Measurements from ENCODE around the gene BTC. TPM values are rescaled to one million over a fixed set of nuclear protein-coding genes. Genes with fewer than 3 reads are reported as not detected.

The BTC gene
- total RNA-seq, 1 donor from 2014 or later: 0.46 TPM

DNA sequence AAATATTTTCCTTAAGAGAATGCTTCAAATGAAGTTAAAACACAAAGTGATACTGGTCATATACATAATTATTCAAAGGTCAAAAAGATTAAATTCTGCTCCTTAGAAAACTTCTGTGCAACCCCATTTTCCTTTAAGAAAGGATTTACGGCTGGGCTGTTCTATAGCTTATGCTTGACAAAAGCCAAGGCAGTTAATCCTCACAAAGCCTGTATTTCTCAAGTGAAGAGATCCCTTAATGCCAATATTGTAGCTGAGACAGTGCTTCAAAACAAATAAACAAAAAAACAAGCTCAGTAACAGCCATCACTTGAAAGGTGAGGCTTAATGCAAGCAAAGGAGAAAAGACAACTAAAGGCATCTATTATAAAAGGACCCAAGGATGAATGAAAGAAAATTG lies 42.5 kb downstream of the BTC start:
- DNase-seq (ENCODE audit: low spot score, unreplicated experiment): no peak
- no peak for TF ChIP-seq CTCF (IDR thresholded peaks at IDR 0.05; ENCODE audit: unreplicated experiment)
- H3K36me3 Mint-ChIP-seq (ENCODE audit: insufficient read depth): no peaks in the 10 kb centered on the region
- no peaks in the 10 kb centered on the region for H3K9me3 Mint-ChIP-seq (ENCODE audit: low read depth)
- no peak overlapping the region for H3K27ac Mint-ChIP-seq
- H3K4me3 Mint-ChIP-seq (ENCODE audit: low read depth): no peak overlapping the region
- peaks cover 6% of the 10 kb centered on the region for H3K27me3 Mint-ChIP-seq
- no peaks in the 10 kb centered on the region for H3K4me1 Mint-ChIP-seq (ENCODE audit: low read depth)

DNA sequence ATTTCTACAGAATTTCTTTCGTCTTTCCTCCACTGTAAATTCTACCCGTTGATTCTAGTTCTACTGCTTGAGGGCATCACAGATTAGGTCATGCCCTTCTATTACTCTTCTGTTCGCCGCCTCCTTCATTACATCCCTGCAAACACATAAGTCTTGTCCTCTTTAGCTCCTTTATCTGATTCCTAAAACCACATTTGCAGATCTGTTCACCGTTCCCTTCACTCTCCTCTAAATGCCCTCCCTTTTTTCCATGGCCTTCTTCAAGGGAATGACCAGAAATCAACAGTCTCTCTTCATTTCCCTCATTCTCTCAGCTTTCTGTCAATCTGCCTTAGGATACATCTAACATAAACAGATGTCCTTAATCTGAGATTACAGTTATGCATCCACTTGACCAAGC lies 43.1 kb downstream of the BTC start:
- no peak for TF ChIP-seq CTCF (IDR thresholded peaks at IDR 0.05; ENCODE audit: unreplicated experiment)
- H3K9me3 Mint-ChIP-seq (ENCODE audit: low read depth): no peaks in the 10 kb centered on the region
- H3K4me3 Mint-ChIP-seq (ENCODE audit: low read depth): no peak overlapping the region
- H3K36me3 Mint-ChIP-seq (ENCODE audit: insufficient read depth): no peaks in the 10 kb centered on the region
- no peaks in the 10 kb centered on the region for H3K4me1 Mint-ChIP-seq (ENCODE audit: low read depth)
- H3K27me3 Mint-ChIP-seq: peaks cover 6% of the 10 kb centered on the region
- no peak for DNase-seq (ENCODE audit: low spot score, unreplicated experiment)
- H3K27ac Mint-ChIP-seq: no peak overlapping the region

DNA sequence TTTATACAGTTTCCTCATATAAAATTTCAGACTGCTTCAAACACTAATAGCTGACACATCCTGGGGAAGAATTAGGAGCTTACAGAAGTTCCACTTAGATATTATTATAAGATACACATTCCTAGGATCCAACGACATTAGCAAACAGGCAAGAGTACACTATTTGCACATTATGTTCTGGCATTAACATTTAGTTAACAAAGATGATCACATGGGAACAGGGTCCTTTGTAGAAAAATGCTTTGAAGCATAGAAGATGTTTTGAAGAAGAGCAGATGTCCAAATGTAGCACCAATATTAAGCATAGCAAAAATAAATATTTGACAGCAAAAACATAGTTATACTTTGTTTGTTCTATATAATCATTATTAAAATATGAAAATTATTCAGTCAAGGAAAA lies 52.1 kb downstream of the BTC start:
- H3K27me3 Mint-ChIP-seq: no peaks in the 10 kb centered on the region
- no peak for DNase-seq (ENCODE audit: low spot score, unreplicated experiment)
- no peak for TF ChIP-seq CTCF (IDR thresholded peaks at IDR 0.05; ENCODE audit: unreplicated experiment)
- no peaks in the 10 kb centered on the region for H3K9me3 Mint-ChIP-seq (ENCODE audit: low read depth)
- no peaks in the 10 kb centered on the region for H3K4me1 Mint-ChIP-seq (ENCODE audit: low read depth)
- no peak overlapping the region for H3K4me3 Mint-ChIP-seq (ENCODE audit: low read depth)
- no peaks in the 10 kb centered on the region for H3K36me3 Mint-ChIP-seq (ENCODE audit: insufficient read depth)
- H3K27ac Mint-ChIP-seq: no peak overlapping the region

- H3K4me1 Mint-ChIP-seq (ENCODE audit: low read depth): no peaks in the 10 kb centered on the region
- no peak overlapping the region for H3K4me3 Mint-ChIP-seq (ENCODE audit: low read depth)
- no peaks in the 10 kb centered on the region for H3K9me3 Mint-ChIP-seq (ENCODE audit: low read depth)
- DNase-seq (ENCODE audit: low spot score, unreplicated experiment): no peak
- no peak overlapping the region for H3K27ac Mint-ChIP-seq
- no peaks in the 10 kb centered on the region for H3K36me3 Mint-ChIP-seq (ENCODE audit: insufficient read depth)
- no peaks in the 10 kb centered on the region for H3K27me3 Mint-ChIP-seq
- TF ChIP-seq CTCF (IDR thresholded peaks at IDR 0.05; ENCODE audit: unreplicated experiment): no peak
These were observed 55.7 kb downstream of the BTC start for GRCh38 chr4:74738464-74739143.

DNA sequence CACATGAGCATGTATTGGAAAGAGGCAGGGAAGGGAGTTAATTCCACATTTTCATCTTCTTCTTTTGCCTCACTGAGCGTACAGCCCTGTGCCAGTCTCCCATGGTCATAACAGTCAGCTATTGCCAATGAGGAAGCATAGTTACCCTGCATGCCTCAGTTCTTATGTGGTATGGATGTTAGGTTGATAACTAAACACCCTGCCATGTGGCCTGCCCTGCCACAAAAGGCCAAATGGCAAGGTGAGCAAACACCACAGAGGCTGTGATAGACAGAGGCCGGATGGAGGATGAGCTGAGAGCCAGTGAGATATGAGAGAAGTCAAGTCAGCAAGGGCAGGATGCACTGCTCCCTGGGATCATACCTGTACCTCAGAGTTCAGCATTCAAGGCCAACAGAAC lies 59.3 kb downstream of the BTC start:
- no peak for DNase-seq (ENCODE audit: low spot score, unreplicated experiment)
- H3K36me3 Mint-ChIP-seq (ENCODE audit: insufficient read depth): no peaks in the 10 kb centered on the region
- H3K4me1 Mint-ChIP-seq (ENCODE audit: low read depth): peaks cover 5% of the 10 kb centered on the region
- H3K27ac Mint-ChIP-seq: no peak overlapping the region
- TF ChIP-seq CTCF (IDR thresholded peaks at IDR 0.05; ENCODE audit: unreplicated experiment): no peak
- no peaks in the 10 kb centered on the region for H3K27me3 Mint-ChIP-seq
- H3K4me3 Mint-ChIP-seq (ENCODE audit: low read depth): no peak overlapping the region
- no peaks in the 10 kb centered on the region for H3K9me3 Mint-ChIP-seq (ENCODE audit: low read depth)
